Endothelial cell of umbilical vein (primary cell): ENCODE results near the gene PVR. TPM values are rescaled to one million over a fixed set of nuclear protein-coding genes. Genes with fewer than 3 reads are reported as not detected.

ENCODE experiments used
- BruUV-seq: library from RNA; stranded (reverse); fragments of 400-500 nt; replicated peaks from 2 replicates; lab custom pipeline; 2021; lab: Mats Ljungman, UMichigan
- CTCF ChIA-PET: fragments of 300-600, 350-600 bp; sonication (Branson Sonifier 250); formaldehyde crosslinking; loops from one replicate; lab custom pipeline; 2021; ENCODE audit warnings: antibody characterized with exemption, inconsistent platforms; lab: Charles Lee
- POLR2A ChIA-PET: fragments of 300-600, 350-600 bp; sonication (Branson Sonifier 250); formaldehyde crosslinking; loops from one replicate; lab custom pipeline; 2021; ENCODE audit warnings: antibody characterized with exemption, inconsistent platforms; lab: Charles Lee
- DNase-seq: peaks from one replicate; pipeline ENCODE4 v3.0.0-alpha.2; 2011; ENCODE audit warnings: low read depth, low spot score
- FAIRE-seq: peaks from 2 replicates; lab custom pipeline; 2011; peaks lifted over from hg19 to GRCh38; lab: Jason Lieb, UNC
- H2AFZ ChIP-seq: 2 replicates; pipeline ENCODE4 v1.6.0; 2012; ENCODE audit warnings: low read depth, low read length, control low read depth, inconsistent platforms
- H3K27ac ChIP-seq: 2 replicates; pipeline ENCODE4 v1.5.1; 2011; ENCODE audit warnings: low read depth, mild to moderate bottlenecking, control low read depth, low read length, moderate library complexity; ENCODE audit not compliant: insufficient read depth
- H3K27me3 ChIP-seq, 2 experiments: 2 replicates each; pipeline versions ENCODE4 v1.6.0 to v1.6.1; 2011; ENCODE audit warnings: low read length in 2 of 2, mixed read lengths in 1 of 2; ENCODE audit not compliant: control insufficient read depth in 2 of 2, insufficient read depth in 2 of 2
- H3K36me3 ChIP-seq, 2 experiments: 2 replicates in 1 of 2; 3 replicates in 1 of 2; pipeline ENCODE4 v1.5.1; 2011; ENCODE audit warnings: low read length in 2 of 2, mild to moderate bottlenecking in 1 of 2, moderate library complexity in 1 of 2; ENCODE audit not compliant: control insufficient read depth in 2 of 2, insufficient read depth in 2 of 2; ENCODE audit errors: extremely low read depth in 1 of 2
- H3K4me1 ChIP-seq: 3 replicates; pipeline ENCODE4 v1.5.1; 2011; ENCODE audit warnings: mild to moderate bottlenecking, low read length; ENCODE audit not compliant: control insufficient read depth, insufficient read depth; ENCODE audit errors: extremely low read depth
- H3K4me2 ChIP-seq: 2 replicates; pipeline ENCODE4 v1.6.1; 2011; ENCODE audit warnings: low read length, control low read depth, mixed read lengths; ENCODE audit not compliant: insufficient read depth
- H3K4me3 ChIP-seq, 3 experiments: fragments of 200-600 bp in 1 of 3; sonication (generic), shearing (Covaris generic) in 1 of 3; replicated peaks in 1 of 3; 2 replicates each; pipeline ENCODE4 v1.5.1; 2011 to 2016; ENCODE audit warnings: control low read depth in 3 of 3, low read length in 3 of 3, mild to moderate bottlenecking in 2 of 3, inconsistent platforms in 1 of 3, low read depth in 1 of 3, moderate library complexity in 1 of 3; ENCODE audit not compliant: insufficient read depth in 1 of 3
- H3K79me2 ChIP-seq: 2 replicates; pipeline ENCODE4 v1.6.0; 2012; ENCODE audit warnings: low read length, inconsistent platforms; ENCODE audit not compliant: control insufficient read depth, insufficient read depth
- H3K9ac ChIP-seq: replicated peaks from 2 replicates; pipeline ENCODE3; 2011; ENCODE audit warnings: low read length, control low read depth; ENCODE audit not compliant: insufficient read depth; ENCODE audit errors: extremely low read depth
- H3K9me1 ChIP-seq: replicated peaks from 3 replicates; pipeline ENCODE4 v1.6.0; 2011; ENCODE audit warnings: mild to moderate bottlenecking, low read length; ENCODE audit not compliant: control insufficient read depth, insufficient read depth; ENCODE audit errors: extremely low read depth
- H3K9me3 ChIP-seq: replicated peaks from 2 replicates; pipeline ENCODE4 v1.5.1; 2012; ENCODE audit warnings: low read length, inconsistent platforms; ENCODE audit not compliant: control insufficient read depth, insufficient read depth
- H4K20me1 ChIP-seq: replicated peaks from 2 replicates; pipeline ENCODE3; 2011; ENCODE audit warnings: mild to moderate bottlenecking, low read length; ENCODE audit not compliant: control insufficient read depth, insufficient read depth; ENCODE audit errors: extremely low read depth
- EZH2 ChIP-seq: IDR thresholded peaks from 2 replicates; pipeline ENCODE4 v1.6.1; 2012; ENCODE audit warnings: borderline replicate concordance, low read depth, mild to moderate bottlenecking, moderate library complexity, low read length, inconsistent platforms; ENCODE audit not compliant: severe bottlenecking
- FOS ChIP-seq: IDR thresholded peaks from 2 replicates; pipeline ENCODE4 v1.6.1; 2011; ENCODE audit warnings: mild to moderate bottlenecking, low read length, moderate library complexity, borderline replicate concordance; ENCODE audit not compliant: insufficient read depth
- GATA2 ChIP-seq: IDR thresholded peaks from 2 replicates; pipeline ENCODE4 v1.7.0; 2011; ENCODE audit warnings: low read depth, mild to moderate bottlenecking, moderate library complexity, mixed read lengths, low read length; ENCODE audit not compliant: insufficient read length, insufficient read depth
- JUN ChIP-seq: IDR thresholded peaks from 2 replicates; pipeline ENCODE4 v1.6.1; 2011; ENCODE audit warnings: borderline replicate concordance, low read depth; ENCODE audit not compliant: insufficient read length, insufficient read depth
- MYC ChIP-seq: IDR thresholded peaks from one replicate; pipeline ENCODE4 v1.6.1; 2011; ENCODE audit warnings: mild to moderate bottlenecking, low read depth, low read length
- POLR2A ChIP-seq: IDR thresholded peaks from 2 replicates; pipeline ENCODE4 v1.6.1; 2012; ENCODE audit warnings: low read depth, mild to moderate bottlenecking, control low read depth, low read length
- POLR2AphosphoS5 ChIP-seq: IDR thresholded peaks from 2 replicates; pipeline ENCODE4 v1.6.1; 2012; ENCODE audit warnings: low read depth, mild to moderate bottlenecking, control low read depth, low read length, moderate library complexity; ENCODE audit not compliant: insufficient read depth
- dilution Hi-C: fragments of 300-500 bp; cut with MboI; formaldehyde crosslinking; loops from one replicate; pipeline ENCODE4 v1.15.0; 2019; ENCODE audit warnings: low sequenced_read_pairs; ENCODE audit not compliant: extremely low pct_ligation_motif_present
- intact Hi-C: fragments of 100-400 bp; cut with micrococcal nuclease; formaldehyde crosslinking; loops from one replicate; pipeline ENCODE4 v1.10.0; 2022
- polyA plus RNA-seq, 4 experiments: library from polyadenylated mRNA; depleted of rRNA in 3 of 4; stranded (reverse) in 3 of 4; unstranded in 1 of 4; fragments of >200 nt; gene quantifications; 2 replicates each; pipeline versions ENCODE4 v1.2.1 to v1.2.3, GENCODE V29; 2011 to 2012; ENCODE audit warnings: missing spikeins in 1 of 4
- total RNA-seq: library from RNA; stranded (reverse); gene quantifications from 2 replicates; pipeline ENCODE4 v1.2.3, GENCODE V29; 2021
- TF ChIP-seq, protein P1 (sequence below): IDR thresholded peaks from 2 replicates; pipeline ENCODE4 v1.6.1; 2011; ENCODE audit not compliant: insufficient read depth, insufficient read length
- TF ChIP-seq, protein P2 (sequence below), 2 donors: IDR thresholded peaks; 1 replicate in 1 of 2; 2 replicates in 1 of 2; pipeline ENCODE4 v1.5.1; 2011; ENCODE audit warnings: low read length in 2 of 2, mild to moderate bottlenecking in 2 of 2, moderate library complexity in 2 of 2, control low read depth in 1 of 2, inconsistent platforms in 1 of 2, low read depth in 1 of 2; ENCODE audit not compliant: insufficient read depth in 1 of 2; ENCODE audit errors: extremely low read depth in 1 of 2

Gene PVR
- total and polyA plus RNA-seq, 2 donors (not counting 3 experiments of a cell fraction or from before 2014, with no cell fraction given), result 133 to 226 TPM

DNA sequence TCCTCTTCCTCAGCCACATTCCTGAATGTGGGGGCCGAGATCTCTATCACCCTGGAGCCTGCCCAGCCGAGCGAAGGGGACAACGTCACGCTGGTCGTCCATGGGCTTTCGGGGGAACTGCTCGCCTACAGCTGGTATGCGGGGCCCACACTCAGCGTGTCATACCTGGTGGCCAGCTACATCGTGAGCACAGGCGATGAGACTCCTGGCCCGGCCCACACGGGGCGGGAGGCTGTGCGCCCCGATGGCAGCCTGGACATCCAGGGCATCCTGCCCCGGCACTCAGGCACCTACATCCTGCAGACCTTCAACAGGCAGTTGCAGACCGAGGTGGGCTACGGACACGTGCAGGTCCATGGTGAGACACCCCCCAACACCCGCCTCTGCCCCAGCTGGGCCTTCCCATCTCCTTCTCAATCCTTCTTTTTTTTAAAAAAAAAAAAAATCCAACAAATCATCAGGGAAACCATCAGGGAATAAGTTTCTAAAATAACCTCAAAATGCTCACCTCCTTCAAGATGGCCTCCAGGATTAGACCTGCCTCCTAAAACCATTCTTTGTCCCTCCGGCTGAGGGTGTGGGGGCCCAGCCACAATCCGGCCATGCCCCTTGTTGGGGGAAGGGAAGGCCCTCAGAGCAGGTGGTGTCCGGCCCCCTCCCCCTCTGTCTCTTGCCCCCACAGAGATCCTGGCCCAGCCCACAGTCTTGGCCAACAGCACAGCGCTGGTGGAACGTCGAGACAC lies 59.8 kb downstream of the PVR start:
- FAIRE-seq (no peak), DNase-seq (no peak)
- Histone ChIP-seq H2AFZ (no peak overlapping the region), H3K4me2 (no peak overlapping the region), H3K4me1 (no peaks in the 10 kb centered on the region), H3K4me3 (no peak overlapping the region), H3K9me1 (no peaks in the 10 kb centered on the region), H3K9me3 (no peaks in the 10 kb centered on the region), H4K20me1 (no peaks in the 10 kb centered on the region), H3K27me3 (no peaks in the 10 kb centered on the region), H3K27ac (no peak overlapping the region), H3K9ac (no peak overlapping the region), H3K79me2 (no peaks in the 10 kb centered on the region), H3K36me3 (no peaks in the 10 kb centered on the region)
- intact Hi-C loops (no loop called here), dilution Hi-C loops (no loop called here)
- ChIA-PET POLR2A (no interaction called here), CTCF (interaction anchor here (1.3 kb wide), 1 partner anchor 20 kb away, joined by 5 read pairs; no protein-coding TSS in a partner anchor)
- TF ChIP-seq GATA2, result no peak
- no peak for TF ChIP-seq EZH2
- TF ChIP-seq, protein P1, sequence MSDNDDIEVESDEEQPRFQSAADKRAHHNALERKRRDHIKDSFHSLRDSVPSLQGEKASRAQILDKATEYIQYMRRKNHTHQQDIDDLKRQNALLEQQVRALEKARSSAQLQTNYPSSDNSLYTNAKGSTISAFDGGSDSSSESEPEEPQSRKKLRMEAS, result no peak
- no peak for TF ChIP-seq JUN
- TF ChIP-seq, protein P2, sequence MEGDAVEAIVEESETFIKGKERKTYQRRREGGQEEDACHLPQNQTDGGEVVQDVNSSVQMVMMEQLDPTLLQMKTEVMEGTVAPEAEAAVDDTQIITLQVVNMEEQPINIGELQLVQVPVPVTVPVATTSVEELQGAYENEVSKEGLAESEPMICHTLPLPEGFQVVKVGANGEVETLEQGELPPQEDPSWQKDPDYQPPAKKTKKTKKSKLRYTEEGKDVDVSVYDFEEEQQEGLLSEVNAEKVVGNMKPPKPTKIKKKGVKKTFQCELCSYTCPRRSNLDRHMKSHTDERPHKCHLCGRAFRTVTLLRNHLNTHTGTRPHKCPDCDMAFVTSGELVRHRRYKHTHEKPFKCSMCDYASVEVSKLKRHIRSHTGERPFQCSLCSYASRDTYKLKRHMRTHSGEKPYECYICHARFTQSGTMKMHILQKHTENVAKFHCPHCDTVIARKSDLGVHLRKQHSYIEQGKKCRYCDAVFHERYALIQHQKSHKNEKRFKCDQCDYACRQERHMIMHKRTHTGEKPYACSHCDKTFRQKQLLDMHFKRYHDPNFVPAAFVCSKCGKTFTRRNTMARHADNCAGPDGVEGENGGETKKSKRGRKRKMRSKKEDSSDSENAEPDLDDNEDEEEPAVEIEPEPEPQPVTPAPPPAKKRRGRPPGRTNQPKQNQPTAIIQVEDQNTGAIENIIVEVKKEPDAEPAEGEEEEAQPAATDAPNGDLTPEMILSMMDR (IDR thresholded peaks at IDR 0.05; ENCODE audit: extremely low read depth in 1 of 2, insufficient read depth in 1 of 2, low read depth in 1 of 2, low read length in 2 of 2), result no peak
- TF ChIP-seq MYC, result no peak
- TF ChIP-seq POLR2AphosphoS5, result no peak
- TF ChIP-seq POLR2A, result no peak
- no peak for TF ChIP-seq FOS
- no TSS peak for BruUV-seq
